Keratinocyte (primary cell): Measurements from ENCODE around the gene TK2. TPM values are rescaled to one million over a fixed set of nuclear protein-coding genes. Genes with fewer than 3 reads are reported as not detected.

Experiments used
- DNase-seq: peaks from one replicate; pipeline ENCODE4 v3.0.0-alpha.2; 2011; ENCODE audit warnings: low read depth, missing footprints, low spot score
- FAIRE-seq: peaks from 2 replicates; lab custom pipeline; 2011; peaks lifted over from hg19 to GRCh38; lab: Jason Lieb, UNC
- H2AFZ ChIP-seq: 2 replicates; pipeline ENCODE4 v1.6.0; 2012; ENCODE audit warnings: low read length, control low read depth, inconsistent platforms; ENCODE audit not compliant: control insufficient read depth
- H3K27ac ChIP-seq: 2 replicates; pipeline ENCODE4 v1.5.1; 2011; ENCODE audit warnings: low read length; ENCODE audit not compliant: control insufficient read depth, insufficient read depth
- H3K27me3 ChIP-seq: 3 replicates; pipeline ENCODE4 v1.6.0; 2011; ENCODE audit warnings: low read length; ENCODE audit not compliant: control insufficient read depth, insufficient read depth; ENCODE audit errors: extremely low read depth
- H3K36me3 ChIP-seq, 2 experiments: 2 replicates in 1 of 2; 3 replicates in 1 of 2; pipeline ENCODE4 v1.5.1; 2011; ENCODE audit warnings: low read length in 2 of 2, mild to moderate bottlenecking in 1 of 2; ENCODE audit not compliant: control insufficient read depth in 2 of 2, insufficient read depth in 2 of 2; ENCODE audit errors: extremely low read depth in 1 of 2
- H3K4me1 ChIP-seq: 3 replicates; pipeline ENCODE4 v1.5.1; 2011; ENCODE audit warnings: low read length; ENCODE audit not compliant: control insufficient read depth, insufficient read depth; ENCODE audit errors: extremely low read depth
- H3K4me2 ChIP-seq: 3 replicates; pipeline ENCODE4 v1.6.0; 2011; ENCODE audit warnings: low read depth, low read length; ENCODE audit not compliant: control insufficient read depth, insufficient read depth; ENCODE audit errors: extremely low read depth
- H3K4me3 ChIP-seq, 3 experiments: fragments of 200-600 bp in 1 of 3; sonication (generic) in 1 of 3; 2 replicates in 2 of 3; 3 replicates in 1 of 3; pipeline ENCODE4 v1.5.1; 2011 to 2016; ENCODE audit warnings: low read length in 3 of 3, mild to moderate bottlenecking in 3 of 3, control low read depth in 2 of 3, inconsistent platforms in 1 of 3, low read depth in 1 of 3, mixed read lengths in 1 of 3, mixed run types in 1 of 3, moderate library complexity in 1 of 3; ENCODE audit not compliant: control insufficient read depth in 2 of 3, insufficient read depth in 2 of 3; ENCODE audit errors: extremely low read depth in 1 of 3
- H3K79me2 ChIP-seq: 2 replicates; pipeline ENCODE4 v1.6.0; 2012; ENCODE audit warnings: low read length; ENCODE audit not compliant: control insufficient read depth, insufficient read depth
- H3K9ac ChIP-seq: 3 replicates; pipeline ENCODE4 v1.6.0; 2011; ENCODE audit warnings: low read length; ENCODE audit not compliant: control insufficient read depth, insufficient read depth; ENCODE audit errors: extremely low read depth
- H3K9me1 ChIP-seq: 3 replicates; pipeline ENCODE4 v1.6.0; 2011; ENCODE audit warnings: low read length; ENCODE audit not compliant: control insufficient read depth, insufficient read depth; ENCODE audit errors: extremely low read depth
- H3K9me3 ChIP-seq: 2 replicates; pipeline ENCODE4 v1.5.1; 2012; ENCODE audit warnings: low read depth, low read length; ENCODE audit not compliant: control insufficient read depth
- H4K20me1 ChIP-seq: 3 replicates; pipeline ENCODE4 v1.6.0; 2011; ENCODE audit warnings: low read length; ENCODE audit not compliant: control insufficient read depth, insufficient read depth; ENCODE audit errors: extremely low read depth
- EZH2 ChIP-seq: IDR thresholded peaks from one replicate; pipeline ENCODE4 v1.6.1; 2012; ENCODE audit warnings: inconsistent platforms, mild to moderate bottlenecking, low read length, moderate library complexity
- dilution Hi-C: fragments of 300-500 bp; cut with MboI; formaldehyde crosslinking; loops from one replicate; pipeline ENCODE4 v1.7.0; 2020; ENCODE audit warnings: low sequenced_read_pairs; ENCODE audit not compliant: extremely low pct_ligation_motif_present
- polyA plus RNA-seq, 5 experiments: library from polyadenylated mRNA; depleted of rRNA in 3 of 5; stranded (reverse) in 3 of 5; stranded (forward) in 1 of 5; unstranded in 1 of 5; fragments of >200 nt; gene quantifications; 1 replicate in 1 of 5; 2 replicates in 3 of 5; 3 replicates in 1 of 5; pipeline versions ENCODE4 v1.2.1 to v1.2.3, GENCODE V29; 2011 to 2012; ENCODE audit warnings: missing spikeins in 2 of 5, low read depth in 1 of 5, low replicate concordance in 1 of 5
- TF ChIP-seq, protein P1 (sequence below), 3 experiments: IDR thresholded peaks in 1 of 3; conservative IDR thresholded peaks in 1 of 3; optimal IDR thresholded peaks in 1 of 3; 2 replicates in 2 of 3; 3 replicates in 1 of 3; pipeline versions ENCODE3 to v1.5.1; 2011; ENCODE audit warnings: low read length in 3 of 3, mild to moderate bottlenecking in 3 of 3, moderate library complexity in 2 of 3, control low read depth in 1 of 3, inconsistent platforms in 1 of 3; ENCODE audit not compliant: insufficient read depth in 2 of 3; ENCODE audit errors: extremely low read depth in 1 of 3

The TK2 gene
- polyA plus RNA-seq, 1 donor (not counting 4 experiments of a cell fraction or from before 2014, with no cell fraction given), result 19.7 TPM

DNA sequence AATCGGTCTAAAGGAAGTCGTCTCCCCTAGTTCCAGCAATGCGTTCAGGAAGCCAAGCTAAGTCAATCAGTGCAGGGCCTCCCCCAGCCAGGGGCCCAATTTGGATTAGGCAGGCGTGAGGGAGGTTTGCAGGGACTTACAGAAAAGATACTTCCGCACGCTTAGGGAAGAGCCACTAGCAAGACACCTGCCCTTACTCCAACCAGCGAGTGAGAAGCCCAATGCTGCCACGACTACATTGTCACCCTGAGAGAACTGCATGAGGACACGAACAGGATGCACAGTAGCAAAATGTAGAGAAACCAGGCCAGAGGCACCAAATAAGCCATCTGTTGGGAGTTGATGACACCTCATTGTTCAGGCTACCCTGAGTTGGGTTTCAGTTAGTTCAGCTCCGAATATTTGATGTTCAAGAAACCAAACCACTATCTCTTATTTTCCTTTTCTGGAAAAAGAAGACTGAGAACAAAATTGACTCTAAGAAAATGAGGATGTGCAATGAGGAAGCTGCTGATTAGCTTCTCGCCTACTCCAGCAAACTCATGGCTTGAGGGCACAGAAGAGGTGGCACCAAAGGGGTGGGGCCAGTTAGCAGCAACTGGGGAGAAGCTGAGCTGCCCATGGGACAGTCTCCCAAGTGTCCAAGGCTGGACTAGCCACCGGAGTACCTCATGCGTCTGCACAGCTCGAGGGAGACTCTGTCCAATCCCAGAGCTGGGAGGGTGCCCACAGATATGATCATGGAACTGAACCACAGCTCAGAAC is 29.3 kb downstream of the TK2 start:
- H3K36me3 ChIP-seq, result peaks cover 0 to 1% of the 10 kb centered on the region in 2 experiments
- H3K4me1 ChIP-seq, result peaks cover 51% of the 10 kb centered on the region
- no peaks in the 10 kb centered on the region for H3K79me2 ChIP-seq
- TF ChIP-seq, protein P1, sequence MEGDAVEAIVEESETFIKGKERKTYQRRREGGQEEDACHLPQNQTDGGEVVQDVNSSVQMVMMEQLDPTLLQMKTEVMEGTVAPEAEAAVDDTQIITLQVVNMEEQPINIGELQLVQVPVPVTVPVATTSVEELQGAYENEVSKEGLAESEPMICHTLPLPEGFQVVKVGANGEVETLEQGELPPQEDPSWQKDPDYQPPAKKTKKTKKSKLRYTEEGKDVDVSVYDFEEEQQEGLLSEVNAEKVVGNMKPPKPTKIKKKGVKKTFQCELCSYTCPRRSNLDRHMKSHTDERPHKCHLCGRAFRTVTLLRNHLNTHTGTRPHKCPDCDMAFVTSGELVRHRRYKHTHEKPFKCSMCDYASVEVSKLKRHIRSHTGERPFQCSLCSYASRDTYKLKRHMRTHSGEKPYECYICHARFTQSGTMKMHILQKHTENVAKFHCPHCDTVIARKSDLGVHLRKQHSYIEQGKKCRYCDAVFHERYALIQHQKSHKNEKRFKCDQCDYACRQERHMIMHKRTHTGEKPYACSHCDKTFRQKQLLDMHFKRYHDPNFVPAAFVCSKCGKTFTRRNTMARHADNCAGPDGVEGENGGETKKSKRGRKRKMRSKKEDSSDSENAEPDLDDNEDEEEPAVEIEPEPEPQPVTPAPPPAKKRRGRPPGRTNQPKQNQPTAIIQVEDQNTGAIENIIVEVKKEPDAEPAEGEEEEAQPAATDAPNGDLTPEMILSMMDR (optimal IDR thresholded peaks at IDR 0.05 in 1 of 3, IDR thresholded peaks at IDR 0.05 in 1 of 3, conservative IDR thresholded peaks at IDR 0.05 in 1 of 3; ENCODE audit: extremely low read depth in 1 of 3, insufficient read depth in 2 of 3, low read length in 3 of 3), result no peak
- no peak for TF ChIP-seq EZH2
- no peaks in the 10 kb centered on the region for H3K9me3 ChIP-seq
- peaks cover 3% of the 10 kb centered on the region for H3K9me1 ChIP-seq
- FAIRE-seq (no peak), DNase-seq (no peak)
- no peaks in the 10 kb centered on the region for H3K27me3 ChIP-seq
- no peak overlapping the region for H3K4me3 ChIP-seq
- H3K9ac ChIP-seq, result no peak overlapping the region
- no peaks in the 10 kb centered on the region for H4K20me1 ChIP-seq
- H2AFZ ChIP-seq, result no peak overlapping the region
- dilution Hi-C loops, result no loop called here
- no peak overlapping the region for H3K27ac ChIP-seq
- H3K4me2 ChIP-seq, result no peak overlapping the region

GRCh38 chr16:66519482-66520373 is 30.2 kb downstream of the TK2 start:
- no peak for DNase-seq
- Histone ChIP-seq H3K9ac (no peak overlapping the region), H3K36me3 (peaks cover 0 to 6% of the 10 kb centered on the region in 2 experiments), H4K20me1 (no peaks in the 10 kb centered on the region), H2AFZ (no peak overlapping the region), H3K27ac (no peak overlapping the region), H3K9me1 (peaks cover 3% of the 10 kb centered on the region), H3K4me1 (peaks cover 52% of the 10 kb centered on the region), H3K27me3 (no peaks in the 10 kb centered on the region), H3K79me2 (no peaks in the 10 kb centered on the region), H3K9me3 (no peaks in the 10 kb centered on the region), H3K4me2 (no peak overlapping the region), H3K4me3 (no peak overlapping the region)
- TF ChIP-seq, protein P1 (optimal IDR thresholded peaks at IDR 0.05 in 1 of 3, IDR thresholded peaks at IDR 0.05 in 1 of 3, conservative IDR thresholded peaks at IDR 0.05 in 1 of 3; ENCODE audit: extremely low read depth in 1 of 3, insufficient read depth in 2 of 3, low read length in 3 of 3), result no peak
- TF ChIP-seq EZH2, result no peak
- no peak for FAIRE-seq
- dilution Hi-C loops, result no loop called here
